Stomach smooth muscle (tissue), 2 donors: ENCODE results near the gene BRAF.
"Not testable (repeated sequence)": the region's sequence is repeated elsewhere in the genome, so short reads cannot be mapped to it uniquely, and the experiment has no call there.

Experiments used
- H3K27ac ChIP-seq: one replicate; pipeline ENCODE4 v1.7.0; 2013; ENCODE audit warnings: mild to moderate bottlenecking, low read length, inconsistent platforms
- H3K27me3 ChIP-seq, 2 donors: one replicate each; pipeline ENCODE4 v1.7.0; 2013; ENCODE audit warnings: low read length in 2 of 2; ENCODE audit not compliant: insufficient read depth in 2 of 2, control insufficient read depth in 1 of 2
- H3K36me3 ChIP-seq, 2 donors: one replicate each; pipeline ENCODE4 v1.7.0; 2013; ENCODE audit warnings: low read length in 2 of 2; ENCODE audit not compliant: control insufficient read depth in 2 of 2, insufficient read depth in 2 of 2
- H3K4me1 ChIP-seq: one replicate; pipeline ENCODE4 v1.7.0; 2013; ENCODE audit warnings: low read length; ENCODE audit not compliant: control insufficient read depth, insufficient read depth
- H3K4me3 ChIP-seq, 2 donors: one replicate each; pipeline ENCODE4 v1.7.0; 2013; ENCODE audit warnings: low read length in 2 of 2
- H3K9ac ChIP-seq, 2 donors: one replicate each; pipeline ENCODE4 v1.7.0; 2013; ENCODE audit warnings: low read length in 2 of 2, mild to moderate bottlenecking in 1 of 2
- H3K9me3 ChIP-seq, 2 donors: one replicate each; pipeline ENCODE4 v1.7.0; 2013; ENCODE audit warnings: low read length in 2 of 2; ENCODE audit not compliant: control insufficient read depth in 2 of 2
- donor health status: healthy.
- donor health status: Pancreatic carcinoma.

BRAF gene

DNA sequence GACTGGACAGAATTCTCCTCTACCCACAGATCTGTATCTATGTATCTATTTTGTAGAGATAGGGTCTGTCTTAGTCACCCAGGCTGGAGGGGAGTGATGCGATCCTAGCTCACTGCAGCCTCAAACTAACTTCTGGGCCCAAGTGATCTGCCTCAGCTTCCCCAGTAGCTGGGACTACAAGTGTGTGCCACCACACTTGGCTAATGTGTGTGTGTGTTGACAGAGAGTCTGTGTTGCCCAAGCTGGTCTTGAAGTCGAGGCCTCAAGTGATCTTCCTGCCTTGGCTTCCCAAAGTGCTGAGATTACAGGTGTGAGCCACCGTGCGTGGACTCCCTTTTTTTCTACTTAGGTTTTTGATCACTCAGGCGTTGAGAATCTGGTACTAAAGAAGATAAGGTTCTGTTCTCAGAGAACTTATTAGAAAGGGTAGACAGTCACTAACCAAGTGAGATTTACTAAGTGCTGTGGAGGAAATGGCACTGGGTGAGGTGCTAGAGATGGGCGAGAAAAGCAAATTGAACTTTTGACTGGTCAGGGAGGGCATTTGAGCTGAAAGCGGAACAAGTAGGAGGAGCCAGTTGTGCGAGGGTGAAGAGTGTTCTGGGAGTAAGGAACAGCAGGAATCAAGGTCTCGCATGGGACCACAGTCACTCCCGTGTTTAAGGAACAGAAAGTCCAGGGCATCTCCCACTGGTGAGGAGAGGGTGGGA is 210.2 kb downstream of the BRAF start:
- Histone ChIP-seq H3K27ac (no peak overlapping the region), H3K9ac (no peak overlapping the region), H3K27me3 (no peaks in the 10 kb centered on the region), H3K4me3 (no peak overlapping the region), H3K4me1 (no peaks in the 10 kb centered on the region), H3K36me3 (peaks cover 0 to 2% of the 10 kb centered on the region in 2 donors), H3K9me3 (no peaks in the 10 kb centered on the region)

GRCh38 chr7:140712392-140712791 is 212.3 kb downstream of the BRAF start:
- not testable (repeated sequence) for H3K4me1 ChIP-seq, H3K36me3 ChIP-seq, H3K9me3 ChIP-seq, H3K27ac ChIP-seq, H3K27me3 ChIP-seq, H3K4me3 ChIP-seq, H3K9ac ChIP-seq

- not testable (repeated sequence) for H3K4me3 ChIP-seq, H3K4me1 ChIP-seq, H3K27me3 ChIP-seq, H3K9me3 ChIP-seq, H3K9ac ChIP-seq, H3K27ac ChIP-seq
- peaks cover 7 to 19% of the 10 kb centered on the region in 2 donors for H3K36me3 ChIP-seq
Observed at GRCh38 chr7:140708764-140709163, 216.0 kb downstream of the BRAF start.

DNA sequence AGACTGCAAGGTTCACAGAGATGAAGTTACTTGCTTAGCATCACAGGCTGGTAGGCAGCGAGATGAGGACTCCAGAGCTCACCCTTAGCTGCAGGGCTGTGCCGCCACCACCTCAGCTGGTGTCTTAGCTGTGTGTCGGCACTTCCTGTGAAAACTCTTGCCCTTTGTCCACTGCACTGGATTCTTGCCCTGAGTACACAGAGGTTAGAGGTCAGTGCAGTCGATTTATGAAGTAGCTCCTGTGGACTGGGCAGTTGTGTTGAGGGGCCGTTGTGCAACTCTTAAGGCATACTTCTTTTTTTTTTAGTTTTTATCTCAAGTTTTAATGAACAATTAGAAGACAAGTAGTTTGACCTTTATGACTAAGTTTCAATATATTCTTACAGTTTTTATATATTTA is 217.6 kb downstream of the BRAF start:
- no peak overlapping the region for H3K9ac ChIP-seq
- H3K4me1 ChIP-seq, result no peaks in the 10 kb centered on the region
- peaks cover 7 to 19% of the 10 kb centered on the region in 2 donors for H3K36me3 ChIP-seq
- H3K9me3 ChIP-seq, result no peaks in the 10 kb centered on the region
- H3K4me3 ChIP-seq, result no peak overlapping the region
- H3K27ac ChIP-seq, result no peak overlapping the region
- H3K27me3 ChIP-seq, result no peaks in the 10 kb centered on the region

DNA sequence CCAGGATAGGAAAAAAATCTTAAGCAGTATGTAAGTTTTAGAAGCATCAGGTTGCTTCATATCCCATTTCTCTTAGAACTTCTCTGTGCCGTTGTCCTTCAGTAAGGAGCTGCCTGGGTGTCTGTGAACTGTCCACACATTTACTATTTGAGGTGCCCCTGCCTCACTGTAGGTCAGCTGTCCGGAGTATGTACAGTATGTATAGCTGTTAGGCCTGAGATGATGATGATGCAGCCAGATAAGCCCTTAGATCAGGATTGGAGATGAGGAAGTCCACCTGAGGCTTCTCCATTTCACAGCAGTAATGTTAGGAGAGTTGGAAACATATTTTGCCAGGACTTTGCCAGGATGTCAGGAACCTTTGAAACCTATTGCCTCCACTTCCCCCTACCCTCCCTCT is 220.5 kb downstream of the BRAF start:
- peaks cover 5% of the 10 kb centered on the region for H3K4me1 ChIP-seq
- H3K9ac ChIP-seq, result no peak overlapping the region
- H3K4me3 ChIP-seq, result no peak overlapping the region
- no peak overlapping the region for H3K27ac ChIP-seq
- H3K36me3 ChIP-seq, result peaks cover 7 to 19% of the 10 kb centered on the region in 2 donors
- no peaks in the 10 kb centered on the region for H3K9me3 ChIP-seq
- H3K27me3 ChIP-seq, result no peaks in the 10 kb centered on the region

GRCh38 chr7:140702774-140703173 is 222.0 kb downstream of the BRAF start:
- Histone ChIP-seq H3K9me3 (no peaks in the 10 kb centered on the region), H3K36me3 (peaks cover 7 to 19% of the 10 kb centered on the region in 2 donors), H3K27ac (no peak overlapping the region), H3K27me3 (no peaks in the 10 kb centered on the region), H3K9ac (no peak overlapping the region), H3K4me3 (no peak overlapping the region), H3K4me1 (peaks cover 12% of the 10 kb centered on the region)

DNA sequence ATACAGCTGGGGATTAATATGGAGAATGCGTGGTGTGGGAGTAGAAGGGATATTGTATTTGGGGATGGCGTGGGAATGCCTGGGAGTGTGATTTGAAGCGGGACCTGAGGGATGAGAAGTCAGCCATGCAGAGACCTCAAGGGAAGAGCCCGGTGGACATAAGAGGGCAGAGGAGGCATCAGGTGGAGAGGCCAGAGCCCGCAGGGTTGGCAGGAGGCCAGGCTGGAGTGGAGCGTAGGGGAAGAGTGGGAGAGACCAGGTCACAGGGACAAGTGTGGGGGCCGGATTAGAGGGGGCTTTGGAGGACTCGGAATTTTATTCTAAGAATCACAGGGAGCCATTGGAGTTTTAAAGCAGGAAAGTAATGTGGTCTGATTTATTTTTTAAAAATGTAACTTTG is 226.3 kb downstream of the BRAF start:
- H3K4me1 ChIP-seq, result peaks cover 25% of the 10 kb centered on the region
- H3K9me3 ChIP-seq, result no peaks in the 10 kb centered on the region
- H3K27ac ChIP-seq, result no peak overlapping the region
- no peaks in the 10 kb centered on the region for H3K27me3 ChIP-seq
- peaks cover 0 to 5% of the 10 kb centered on the region in 2 donors for H3K36me3 ChIP-seq
- peak overlapping the region; percentile 81 to 96 for H3K4me3 ChIP-seq
- H3K9ac ChIP-seq, result no peak overlapping the region

- Histone ChIP-seq H3K9ac (peak overlapping the region; percentile 94), H3K27ac (peak overlapping the region; percentile 94), H3K27me3 (no peaks in the 10 kb centered on the region), H3K9me3 (no peaks in the 10 kb centered on the region), H3K36me3 (peaks cover 0 to 5% of the 10 kb centered on the region in 2 donors), H3K4me1 (peaks cover 25% of the 10 kb centered on the region), H3K4me3 (peak overlapping the region; percentile 81 to 96)
Observed at GRCh38 chr7:140697447-140698143, 227.1 kb downstream of the BRAF start.

- Histone ChIP-seq H3K36me3 (peaks cover 0 to 7% of the 10 kb centered on the region in 2 donors), H3K9me3 (no peaks in the 10 kb centered on the region), H3K4me1 (peaks cover 25% of the 10 kb centered on the region), H3K4me3 (peak within 1 kb of the TSS; percentile 81 to 96), H3K27me3 (no peaks in the 10 kb centered on the region), H3K27ac (peak within 1 kb of the TSS; percentile 94), H3K9ac (peak within 1 kb of the TSS; percentile 94)
Observed at GRCh38 chr7:140696680-140697446, 227.9 kb downstream of the BRAF start, which contains the start of gene NDUFB2. Gene NDUFB2 (plus strand): TSS chr7:140696708. CDS start chr7:140696745, 37 bp downstream.

DNA sequence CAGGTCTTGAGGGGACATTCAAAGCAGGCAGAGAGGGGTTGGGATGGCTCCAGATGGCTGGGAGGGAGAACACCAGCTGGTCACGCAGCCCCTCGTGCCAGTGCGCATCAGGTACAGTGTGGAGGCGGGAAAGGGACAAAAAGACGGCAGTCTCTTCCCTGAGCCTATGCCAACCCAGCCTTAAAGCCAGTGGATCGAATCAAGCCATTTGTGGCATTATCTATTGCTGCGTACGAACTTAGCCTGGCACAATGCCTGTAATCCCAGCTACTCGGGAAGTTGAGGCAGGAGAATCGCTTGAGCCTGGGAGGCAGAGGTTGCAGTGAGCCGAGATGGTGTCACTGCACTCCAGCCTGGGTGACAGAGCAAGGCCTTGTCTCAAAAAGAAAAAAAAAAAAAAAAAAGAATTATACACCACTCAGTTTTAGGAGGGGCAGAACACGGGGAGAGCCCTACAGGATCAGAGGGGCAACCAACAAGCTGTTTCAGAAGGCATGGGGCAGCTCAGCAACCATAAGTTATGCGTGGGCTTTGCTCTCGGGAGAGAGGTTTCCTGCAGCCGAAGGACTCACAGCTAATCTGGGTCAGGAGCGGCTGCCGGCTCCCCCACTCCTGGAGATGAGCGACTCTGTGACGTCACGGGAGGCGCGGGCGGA is 228.6 kb downstream of the BRAF start:
- H3K4me3 ChIP-seq, result peak overlapping the region; percentile 81 to 96
- peaks cover 25% of the 10 kb centered on the region for H3K4me1 ChIP-seq
- H3K9me3 ChIP-seq, result no peaks in the 10 kb centered on the region
- H3K27ac ChIP-seq, result peak overlapping the region; percentile 94
- peaks cover 0 to 11% of the 10 kb centered on the region in 2 donors for H3K36me3 ChIP-seq
- H3K27me3 ChIP-seq, result no peaks in the 10 kb centered on the region
- H3K9ac ChIP-seq, result peak overlapping the region; percentile 94
